Measurements from ENCODE around the gene CELF6.

- TF ChIP-seq REST (IDR thresholded peaks at IDR 0.05; ENCODE audit: insufficient read depth in 1 of 2, low read depth in 2 of 2, low read length in 2 of 2) (no peak), POLR2AphosphoS5 (IDR thresholded peaks at IDR 0.05; ENCODE audit: low read depth, low read length) (no peak), SIN3A (IDR thresholded peaks at IDR 0.05; ENCODE audit: borderline replicate concordance, insufficient read depth, low read length) (no peak)
Observed at GRCh38 chr15:72272997-72273352, 47.0 kb downstream of the CELF6 start.
